GM12878 (cell line): ENCODE data around the gene EIF5. TPM values are rescaled to one million over a fixed set of nuclear protein-coding genes. Genes with fewer than 3 reads are reported as not detected.

Experiments used
- ATAC-seq: fragments of 200-7000 bp; cut with Tn5 transposase; 3 replicates; pipeline ENCODE4 v1.9.1; 2020; ENCODE audit warnings: mild to moderate bottlenecking, moderate library complexity
- BruUV-seq: library from RNA; stranded (reverse); fragments of 400-500 nt; replicated peaks from 2 replicates; lab custom pipeline; 2021; lab: Mats Ljungman, UMichigan
- CTCF ChIA-PET: fragments of 300-600 bp; sonication (Branson Sonifier 250); formaldehyde crosslinking; extraction: SDS; loops from one replicate; lab custom pipeline; 2021; ENCODE audit warnings: inconsistent platforms; lab: Yijun Ruan, JAX
- POLR2A ChIA-PET: fragments of 350-600 bp; formaldehyde crosslinking; extraction: SDS; loops from one replicate; lab custom pipeline; 2021; ENCODE audit warnings: inconsistent platforms; lab: Charles Lee
- RAD21 ChIA-PET: fragments of 300-600 bp; sonication (Branson Sonifier 250); formaldehyde crosslinking; loops from one replicate; lab custom pipeline; 2023; ENCODE audit warnings: antibody characterized with exemption; ENCODE audit not compliant: unreplicated experiment; lab: Charles Lee
- SMC1A ChIA-PET: fragments of 300-600 bp; sonication (Branson Sonifier 250); formaldehyde crosslinking; loops from one replicate; lab custom pipeline; 2023; ENCODE audit not compliant: unreplicated experiment, uncharacterized antibody; lab: Charles Lee
- DNase-seq: peaks from one replicate; pipeline ENCODE4 v3.0.0-alpha.2; 2011; ENCODE audit warnings: low read depth, low spot score
- FAIRE-seq: peaks from 3 replicates; lab custom pipeline; 2011; peaks lifted over from hg19 to GRCh38; lab: Jason Lieb, UNC
- H2AFZ ChIP-seq: 2 replicates; pipeline ENCODE4 v1.6.0; 2011; ENCODE audit warnings: low read depth, low read length, control low read depth; ENCODE audit not compliant: control insufficient read depth
- H3K27ac ChIP-seq: 2 replicates; pipeline ENCODE4 v1.5.1; 2011; ENCODE audit warnings: control low read depth; ENCODE audit not compliant: control insufficient read depth, insufficient read depth
- H3K27me3 ChIP-seq, 2 experiments: replicated peaks in 1 of 2; 2 replicates each; pipeline versions ENCODE4 v1.6.0 to v1.6.1; 2011; ENCODE audit warnings: low read length in 1 of 2; ENCODE audit not compliant: control insufficient read depth in 2 of 2, insufficient read depth in 2 of 2
- H3K36me3 ChIP-seq, 2 experiments: 2 replicates each; pipeline ENCODE4 v1.5.1; 2011; ENCODE audit warnings: low read length in 1 of 2; ENCODE audit not compliant: control insufficient read depth in 2 of 2, insufficient read depth in 2 of 2
- H3K4me1 ChIP-seq: 2 replicates; pipeline ENCODE4 v1.6.1; 2011; ENCODE audit warnings: mild to moderate bottlenecking, low read length, moderate library complexity, mixed read lengths; ENCODE audit not compliant: control insufficient read depth, insufficient read depth
- H3K4me2 ChIP-seq: 2 replicates; pipeline ENCODE4 v1.6.0; 2011; ENCODE audit warnings: control low read depth; ENCODE audit not compliant: control insufficient read depth, insufficient read depth
- H3K4me3 ChIP-seq: fragments of 200-600 bp; sonication (generic); 2 replicates; pipeline ENCODE4 v1.5.1; 2016
- H3K79me2 ChIP-seq: 2 replicates; pipeline ENCODE4 v1.6.0; 2011; ENCODE audit warnings: low read length; ENCODE audit not compliant: control insufficient read depth, insufficient read depth
- H3K9ac ChIP-seq: 2 replicates; pipeline ENCODE4 v1.8.0; 2011; ENCODE audit warnings: low read length, control low read depth, mixed read lengths; ENCODE audit not compliant: control insufficient read depth, insufficient read depth
- H3K9me3 ChIP-seq: replicated peaks from 3 replicates; pipeline ENCODE4 v1.5.1; 2011; ENCODE audit warnings: mild to moderate bottlenecking, low read length; ENCODE audit not compliant: control insufficient read depth, insufficient read depth
- H4K20me1 ChIP-seq: 2 replicates; pipeline ENCODE4 v1.6.0; 2011; ENCODE audit not compliant: control insufficient read depth, insufficient read depth
- BCLAF1 ChIP-seq: fragments of 450-650 bp; IDR thresholded peaks from 2 replicates; pipeline ENCODE4 v1.6.1; 2017; ENCODE audit warnings: antibody characterized with exemption, mild to moderate bottlenecking, moderate library complexity
- CEBPB ChIP-seq, 2 experiments: fragments of 150-350 bp in 1 of 2; IDR thresholded peaks; 2 replicates each; pipeline ENCODE4 v1.6.1; 2012 to 2014; ENCODE audit warnings: low read depth in 2 of 2, low read length in 2 of 2, borderline replicate concordance in 1 of 2, inconsistent platforms in 1 of 2
- IRF5 ChIP-seq: fragments of 450-650 bp; IDR thresholded peaks from 2 replicates; pipeline ENCODE4 v1.6.1; 2017; ENCODE audit warnings: borderline replicate concordance
- PBX3 ChIP-seq: IDR thresholded peaks from 2 replicates; pipeline ENCODE4 v1.6.1; 2011; ENCODE audit warnings: mild to moderate bottlenecking, low read depth, low read length, moderate library complexity; ENCODE audit not compliant: insufficient replicate concordance
- POLR2AphosphoS2 ChIP-seq: IDR thresholded peaks from 2 replicates; pipeline ENCODE4 v1.6.1; 2011; ENCODE audit warnings: low read depth, mild to moderate bottlenecking, low read length, improper control_type of control experiment, moderate library complexity
- RBBP5 ChIP-seq: fragments of 200-600 bp; sonication (generic); conservative IDR thresholded peaks from 2 replicates; pipeline ENCODE4 v1.6.1; 2016
- SMARCA5 ChIP-seq: fragments of 450-650 bp; IDR thresholded peaks from 2 replicates; pipeline ENCODE4 v1.6.1; 2017; ENCODE audit warnings: mild to moderate bottlenecking
- WGBS: methylation state at CpG from one replicate; pipeline ENCODE4 v1.1.6; 2016; ENCODE audit warnings: low lambda C conversion rate; ENCODE audit not compliant: insufficient replicate concordance, insufficient coverage; ENCODE audit errors: missing lambda C conversion rate; 5-methylcytosine and 5-hydroxymethylcytosine counted together
- in situ Hi-C: fragments of 300-500 bp; cut with MboI; formaldehyde crosslinking; loops from 9 replicates; pipeline ENCODE4 v1.14.3; 2018; ENCODE audit warnings: mixed read lengths
- intact Hi-C: fragments of 100-400 bp; cut with micrococcal nuclease; formaldehyde crosslinking; loops from one replicate; pipeline ENCODE4 v1.14.2; 2022; ENCODE audit not compliant: unreplicated experiment
- polyA plus RNA-seq, 11 experiments: library from polyadenylated mRNA; depleted of rRNA in 4 of 11; unstranded in 6 of 11; stranded (reverse) in 5 of 11; fragments of >200 nt; fragmentation: Nextera tagmentation in 4 of 11; fragmentation: Illumina TruSeq in 1 of 11; extraction: Ambion mirVana in 4 of 11; extraction: Trizol in 1 of 11; gene quantifications; 1 replicate in 1 of 11; 2 replicates in 10 of 11; pipeline versions ENCODE4 v1.2.1 to v1.2.3, GENCODE V29; 2011 to 2016; ENCODE audit warnings: inconsistent platforms in 2 of 11, missing spikeins in 2 of 11, low read depth in 1 of 11
- total RNA-seq, 4 experiments: library from RNA; depleted of rRNA in 3 of 4; stranded (reverse); fragments of >200 nt in 3 of 4; fragmentation: Illumina TruSeq in 1 of 4; extraction: Trizol in 1 of 4; gene quantifications; 2 replicates each; pipeline versions ENCODE4 v1.2.1 to v1.2.3, GENCODE V29; 2013 to 2021

EIF5 gene
- total and polyA plus RNA-seq, 10 of the 15 experiments (the other 5 are each of a cell fraction or from before 2014, with no cell fraction given): 51.2 to 360 (median 115) TPM

- ChIA-PET POLR2A (interaction anchor here (0.6 kb wide), 1 partner anchor 37 kb away, joined by 6 read pairs; no protein-coding TSS in a partner anchor), SMC1A (interaction anchor here (0.6 to 1.2 kb wide), 2 partner anchors 9 to 308 kb away, joined by 3 read pairs; no protein-coding TSS in a partner anchor), RAD21 (no interaction called here), CTCF (interaction anchor here (1.0 to 5.6 kb wide), 3 partner anchors 14 to 24 kb away, joined by 3 to 43 read pairs (median 5); no protein-coding TSS in a partner anchor)
- DNase-seq: no peak
- no peaks in the 10 kb centered on the region for H3K9me3 ChIP-seq
- H3K9ac ChIP-seq: no peak overlapping the region
- H3K4me1 ChIP-seq: no peaks in the 10 kb centered on the region; the same call in 1 of the 2 replicates
- no peak for ATAC-seq
- WGBS: 100% methylated on average over 2 of the region's 2 CpGs
- BruUV-seq: no TSS peak
- no peak for FAIRE-seq
- no peaks in the 10 kb centered on the region for H3K36me3 ChIP-seq
- H2AFZ ChIP-seq: no peak overlapping the region
- no peaks in the 10 kb centered on the region; a peak in 1 of 4 replicates for H3K27me3 ChIP-seq
- H3K4me2 ChIP-seq: no peak overlapping the region
- in situ Hi-C loops (no loop called here), intact Hi-C loops (no loop called here)
- no peaks in the 10 kb centered on the region for H3K79me2 ChIP-seq
- no peaks in the 10 kb centered on the region for H4K20me1 ChIP-seq
- no peak overlapping the region for H3K27ac ChIP-seq
- H3K4me3 ChIP-seq: no peak overlapping the region
- TF ChIP-seq POLR2AphosphoS2 (no peak), BCLAF1 (no peak), CEBPB (IDR thresholded peaks at IDR 0.05; ENCODE audit: borderline replicate concordance in 1 of 2, low read depth in 2 of 2, low read length in 2 of 2) (no peak), IRF5 (no peak), SMARCA5 (no peak), PBX3 (no peak), RBBP5 (no peak)
Measured at GRCh38 chr14:103377522-103378037, 43.5 kb downstream of the EIF5 start.
